Measurements from ENCODE around the gene TRIM69.
"Not testable (repeated sequence)": the region's sequence is repeated elsewhere in the genome, so short reads cannot be mapped to it uniquely, and the experiment has no call there.

The TRIM69 gene

DNA sequence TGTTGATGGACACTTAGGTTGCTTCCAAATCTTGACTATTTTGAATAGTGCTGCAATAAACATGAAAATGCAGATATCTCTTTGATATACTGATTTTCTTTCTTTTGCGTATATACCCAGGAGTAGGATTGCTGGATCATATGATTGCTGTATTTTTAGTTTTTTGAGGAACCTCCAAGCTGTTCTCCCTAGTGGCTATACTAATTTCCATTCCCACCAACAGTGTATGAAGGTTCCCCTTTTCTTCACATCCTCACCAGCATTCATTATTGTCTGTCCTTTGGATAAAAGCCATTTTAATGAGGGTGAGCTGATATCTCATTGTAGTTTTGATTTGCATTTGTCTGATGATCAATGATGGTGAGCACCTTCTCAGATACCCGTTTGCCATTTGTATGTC lies 37.7 kb upstream of the TRIM69 start:
- TF ChIP-seq, protein P1, sequence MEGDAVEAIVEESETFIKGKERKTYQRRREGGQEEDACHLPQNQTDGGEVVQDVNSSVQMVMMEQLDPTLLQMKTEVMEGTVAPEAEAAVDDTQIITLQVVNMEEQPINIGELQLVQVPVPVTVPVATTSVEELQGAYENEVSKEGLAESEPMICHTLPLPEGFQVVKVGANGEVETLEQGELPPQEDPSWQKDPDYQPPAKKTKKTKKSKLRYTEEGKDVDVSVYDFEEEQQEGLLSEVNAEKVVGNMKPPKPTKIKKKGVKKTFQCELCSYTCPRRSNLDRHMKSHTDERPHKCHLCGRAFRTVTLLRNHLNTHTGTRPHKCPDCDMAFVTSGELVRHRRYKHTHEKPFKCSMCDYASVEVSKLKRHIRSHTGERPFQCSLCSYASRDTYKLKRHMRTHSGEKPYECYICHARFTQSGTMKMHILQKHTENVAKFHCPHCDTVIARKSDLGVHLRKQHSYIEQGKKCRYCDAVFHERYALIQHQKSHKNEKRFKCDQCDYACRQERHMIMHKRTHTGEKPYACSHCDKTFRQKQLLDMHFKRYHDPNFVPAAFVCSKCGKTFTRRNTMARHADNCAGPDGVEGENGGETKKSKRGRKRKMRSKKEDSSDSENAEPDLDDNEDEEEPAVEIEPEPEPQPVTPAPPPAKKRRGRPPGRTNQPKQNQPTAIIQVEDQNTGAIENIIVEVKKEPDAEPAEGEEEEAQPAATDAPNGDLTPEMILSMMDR (IDR thresholded peaks at IDR 0.05; ENCODE audit: extremely low read depth, insufficient read depth, missing control alignments): no peak
- in situ Hi-C loops (cut with MboI; ENCODE audit: low pct_unique_long_range_greater_than_20kb, low sequenced_read_pairs, unreplicated experiment): no loop called here
- no peak for DNase-seq (ENCODE audit: low spot score)

DNA sequence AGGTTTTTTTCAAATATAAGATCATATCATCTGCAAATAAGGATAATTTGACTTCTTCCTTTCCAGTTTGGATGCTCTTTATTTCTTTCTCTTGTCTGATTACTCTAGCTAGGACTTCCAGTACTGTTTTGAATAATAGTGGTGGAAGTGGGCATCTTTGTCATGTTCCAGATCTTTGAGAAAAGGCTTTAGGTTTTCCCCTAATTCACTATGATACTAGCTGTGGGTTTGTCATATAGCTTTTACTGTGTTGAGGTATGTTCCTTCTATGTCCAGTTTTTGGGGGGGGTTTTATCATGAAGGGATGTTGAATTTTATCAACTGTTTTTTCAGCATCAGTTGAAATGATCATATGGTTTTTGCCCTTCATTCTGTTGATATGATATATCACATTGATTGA lies 35.7 kb upstream of the TRIM69 start:
- in situ Hi-C loops (cut with MboI; ENCODE audit: low pct_unique_long_range_greater_than_20kb, low sequenced_read_pairs, unreplicated experiment): not testable (repeated sequence)

DNA sequence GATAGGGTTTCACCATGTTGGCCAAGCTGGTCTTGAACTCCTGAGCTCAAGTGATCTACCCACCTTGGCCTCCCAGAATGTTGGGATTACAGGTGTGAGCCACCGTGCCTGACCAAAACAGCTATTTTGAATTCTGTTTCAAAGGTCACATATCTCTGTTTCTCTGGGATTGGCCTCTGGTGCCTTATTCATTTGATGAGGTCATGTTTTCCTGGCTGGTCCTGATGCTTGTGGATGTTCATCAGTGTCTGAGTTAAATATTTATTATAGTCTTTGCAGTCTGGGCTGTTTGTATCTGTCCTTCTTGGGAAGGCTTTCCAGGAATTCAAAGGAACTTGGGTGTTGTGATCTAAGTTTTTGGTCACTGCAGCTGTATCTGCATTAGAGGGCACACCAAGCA lies 30.3 kb upstream of the TRIM69 start:
- no peak for DNase-seq (ENCODE audit: low spot score)
- TF ChIP-seq, protein P1 (IDR thresholded peaks at IDR 0.05; ENCODE audit: extremely low read depth, insufficient read depth, missing control alignments): no peak
- in situ Hi-C loops (cut with MboI; ENCODE audit: low pct_unique_long_range_greater_than_20kb, low sequenced_read_pairs, unreplicated experiment): no loop called here

More for the DNA sequence above, 35.7 kb upstream of the TRIM69 start:
- not testable (repeated sequence) for DNase-seq (ENCODE audit: low spot score)

DNA sequence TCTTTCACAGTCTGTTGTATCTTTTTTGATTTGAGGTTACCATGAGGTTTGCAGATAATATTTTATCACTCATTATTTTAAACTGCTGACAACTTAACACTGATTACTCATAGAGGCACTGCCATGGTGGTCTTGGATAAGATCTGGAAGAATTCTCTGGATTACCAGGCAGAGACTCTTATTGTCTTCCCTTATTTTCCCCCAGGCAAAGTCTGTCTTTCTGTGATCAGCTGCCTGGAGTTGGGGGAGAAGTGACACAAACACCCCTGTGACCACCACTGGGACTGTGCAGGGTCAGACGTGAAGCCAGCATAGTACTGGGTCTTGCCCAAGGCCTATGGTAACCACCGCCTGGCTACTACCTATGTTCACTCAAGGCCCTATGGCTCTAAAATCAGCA lies 29.9 kb upstream of the TRIM69 start:
- TF ChIP-seq, protein P1 (IDR thresholded peaks at IDR 0.05; ENCODE audit: extremely low read depth, insufficient read depth, missing control alignments): no peak
- no peak for DNase-seq (ENCODE audit: low spot score)
- in situ Hi-C loops (cut with MboI; ENCODE audit: low pct_unique_long_range_greater_than_20kb, low sequenced_read_pairs, unreplicated experiment): no loop called here

DNA sequence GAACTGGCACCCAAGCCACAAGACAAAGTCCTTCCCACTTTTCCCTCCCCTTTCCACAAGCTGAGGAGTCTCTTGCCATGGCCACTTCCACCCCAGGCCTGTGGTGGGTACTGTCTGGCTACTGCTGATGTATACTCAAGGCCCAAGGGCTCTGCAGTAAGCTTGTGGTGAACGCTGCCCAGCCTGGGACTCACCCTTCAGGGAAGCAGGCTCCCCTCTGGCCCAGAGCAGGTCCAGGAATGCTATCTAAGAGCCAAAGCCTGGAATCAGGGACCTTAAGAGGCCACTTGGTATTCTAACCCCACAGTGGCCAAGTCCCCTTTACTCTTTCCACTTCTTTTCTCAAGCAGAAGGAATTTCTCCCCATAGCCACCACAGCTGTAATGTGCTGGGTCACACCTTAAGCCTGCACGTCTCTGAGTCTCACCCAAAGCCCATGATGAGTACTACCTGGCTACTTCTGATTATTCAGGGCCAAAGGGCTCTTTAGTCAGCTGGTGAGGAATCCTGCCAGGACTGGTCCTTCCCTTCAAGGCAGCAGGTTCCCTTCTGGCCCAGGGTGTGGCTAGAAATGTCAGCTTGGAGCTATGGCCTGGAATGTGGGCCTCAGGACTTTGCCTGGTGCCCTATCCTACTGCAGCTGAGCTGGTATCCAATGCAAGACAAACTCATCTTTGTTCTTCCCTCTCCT lies 29.2 kb upstream of the TRIM69 start:
- in situ Hi-C loops (cut with MboI; ENCODE audit: low pct_unique_long_range_greater_than_20kb, low sequenced_read_pairs, unreplicated experiment): no loop called here
- TF ChIP-seq, protein P1 (IDR thresholded peaks at IDR 0.05; ENCODE audit: extremely low read depth, insufficient read depth, missing control alignments): no peak
- DNase-seq (ENCODE audit: low spot score): no peak

DNA sequence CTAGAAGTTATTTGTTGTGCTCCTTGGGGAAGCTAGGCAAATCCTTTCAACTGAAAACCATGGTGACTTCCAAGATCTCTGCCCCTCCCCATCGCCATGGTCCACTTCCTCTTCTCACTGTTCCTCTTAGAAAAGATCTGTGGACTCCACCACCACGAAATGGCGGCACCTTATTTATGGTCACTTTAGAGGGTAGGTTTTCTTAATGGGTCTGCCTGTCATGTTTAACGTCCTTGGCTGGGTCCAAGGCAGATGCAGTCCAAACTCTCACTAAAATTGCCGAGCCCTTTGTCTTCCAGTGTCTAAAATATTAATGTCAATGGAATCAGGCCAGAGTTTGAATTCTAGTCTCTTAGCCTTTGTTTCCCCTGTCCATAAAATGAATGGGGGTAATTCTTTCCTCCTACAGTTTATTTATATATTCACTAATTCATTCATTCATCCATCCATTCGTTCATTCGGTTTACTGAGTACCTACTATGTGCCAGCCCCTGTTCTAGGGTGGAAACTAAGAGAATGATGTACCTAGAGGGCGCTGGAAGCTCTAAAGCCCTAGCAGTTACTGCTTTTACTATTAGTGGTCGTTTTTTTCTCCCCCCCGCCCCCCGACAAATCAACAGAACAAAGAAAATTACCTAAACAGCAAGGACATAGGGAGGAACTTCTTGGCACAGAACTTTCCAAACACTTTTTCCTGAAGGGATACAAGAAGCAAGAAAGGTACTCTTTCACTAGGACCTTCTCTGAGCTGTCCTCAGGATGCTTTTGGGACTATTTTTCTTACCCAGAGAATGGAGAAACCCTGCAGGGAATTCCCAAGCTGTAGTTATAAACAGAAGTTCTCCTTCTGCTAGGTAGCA lies 25.9 kb upstream of the TRIM69 start:
- DNase-seq (ENCODE audit: low spot score): peak; percentile 44
- in situ Hi-C loops (cut with MboI; ENCODE audit: low pct_unique_long_range_greater_than_20kb, low sequenced_read_pairs, unreplicated experiment): loop anchor here (5.0 kb wide), 1 partner anchor 43 kb away; no protein-coding TSS in a partner anchor
- TF ChIP-seq, protein P1 (IDR thresholded peaks at IDR 0.05; ENCODE audit: extremely low read depth, insufficient read depth, missing control alignments): peak; percentile 67
